K562 (cell line): ENCODE results near the gene ADM2. TPM values are rescaled to one million over a fixed set of nuclear protein-coding genes. Genes with fewer than 3 reads are reported as not detected.
A peak's percentile ranks its signal among the peaks of the same experiment; 100 is the strongest.

Experiments
- ATAC-seq: fragments of 200-7000 bp; cut with Tn5 transposase; 3 replicates; pipeline ENCODE4 v1.9.1; 2020; ENCODE audit warnings: moderate library complexity
- BruUV-seq: library from RNA; stranded (reverse); fragments of 400-500 nt; replicated peaks from 2 replicates; lab custom pipeline; 2021; lab: Mats Ljungman, UMichigan
- CTCF ChIA-PET: fragments of 300-600 bp; formaldehyde crosslinking; extraction: SDS; loops from one replicate; lab custom pipeline; 2021; ENCODE audit warnings: low intra/inter-chr PET ratio; lab: Yijun Ruan, JAX
- POLR2A ChIA-PET: fragments of 300-600, 350-650 bp; sonication (Branson Sonifier 250); formaldehyde crosslinking; extraction: SDS; loops from one replicate; lab custom pipeline; 2021; ENCODE audit warnings: antibody characterized with exemption, inconsistent platforms; lab: Yijun Ruan, JAX
- DNase-seq, 4 experiments: peaks; one replicate each; pipeline versions ENCODE4 v3.0.0 to v3.0.0-alpha.2; 2011 to 2018; ENCODE audit warnings: low spot score in 3 of 4, mixed read lengths in 3 of 4; ENCODE audit errors: extremely low read depth in 1 of 4
- FAIRE-seq: peaks from 2 replicates; lab custom pipeline; 2011; peaks lifted over from hg19 to GRCh38; lab: Jason Lieb, UNC
- H2AFZ ChIP-seq: 2 replicates; pipeline ENCODE4 v1.6.0; 2011; ENCODE audit warnings: low read depth, low read length, control low read depth, inconsistent platforms
- H3K27ac ChIP-seq: fragments of 200-600 bp; 3 replicates; pipeline ENCODE4 v1.8.0; 2011; ENCODE audit warnings: low read depth, mild to moderate bottlenecking, control low read depth, inconsistent platforms, low read length, moderate library complexity, mixed read lengths; ENCODE audit errors: extremely low read depth
- H3K27me3 ChIP-seq, 2 experiments: fragments of 300-600 bp in 1 of 2; 2 replicates in 1 of 2; 3 replicates in 1 of 2; pipeline versions ENCODE4 v1.6.0 to v1.8.0; 2011; ENCODE audit warnings: inconsistent platforms in 2 of 2, low read length in 2 of 2, mild to moderate bottlenecking in 1 of 2, mixed read lengths in 1 of 2, moderate library complexity in 1 of 2; ENCODE audit not compliant: control insufficient read depth in 2 of 2, insufficient read depth in 2 of 2
- H3K36me3 ChIP-seq: fragments of 300-600 bp; 3 replicates; pipeline ENCODE4 v1.8.0; 2011; ENCODE audit warnings: mild to moderate bottlenecking, low read length, inconsistent platforms; ENCODE audit not compliant: control insufficient read depth, insufficient read depth
- H3K4me1 ChIP-seq, 2 experiments: fragments of 200-600 bp in 1 of 2; replicated peaks in 1 of 2; 2 replicates in 1 of 2; 3 replicates in 1 of 2; pipeline versions ENCODE4 v1.5.1 to v1.8.0; 2011; ENCODE audit warnings: inconsistent platforms in 2 of 2, low read length in 2 of 2, mild to moderate bottlenecking in 1 of 2, mixed read lengths in 1 of 2, moderate library complexity in 1 of 2; ENCODE audit not compliant: control insufficient read depth in 2 of 2, insufficient read depth in 2 of 2
- H3K4me2 ChIP-seq: 2 replicates; pipeline ENCODE4 v1.6.1; 2011; ENCODE audit warnings: low read length, control low read depth, inconsistent platforms, mixed read lengths; ENCODE audit not compliant: insufficient read depth
- H3K4me3 ChIP-seq: fragments of 200-600 bp; sonication (generic), shearing (Covaris generic); 2 replicates; pipeline ENCODE4 v1.5.1; 2016; ENCODE audit warnings: control low read depth, inconsistent platforms
- H3K79me2 ChIP-seq: fragments of 200-600 bp; 3 replicates; pipeline ENCODE4 v1.8.0; 2011; ENCODE audit warnings: low read length, inconsistent platforms; ENCODE audit not compliant: control insufficient read depth, insufficient read depth
- H3K9ac ChIP-seq, 2 experiments: 2 replicates each; pipeline versions ENCODE4 v1.6.0 to v1.6.1; 2011; ENCODE audit warnings: low read depth in 2 of 2, low read length in 2 of 2, control low read depth in 1 of 2, inconsistent platforms in 1 of 2, mild to moderate bottlenecking in 1 of 2, mixed read lengths in 1 of 2; ENCODE audit not compliant: insufficient read depth in 1 of 2
- H3K9me1 ChIP-seq: one replicate; pipeline ENCODE4 v1.6.0; 2011; ENCODE audit warnings: inconsistent platforms, mild to moderate bottlenecking, low read length, moderate library complexity; ENCODE audit not compliant: control insufficient read depth, insufficient read depth
- H3K9me3 ChIP-seq: replicated peaks from 2 replicates; pipeline ENCODE4 v1.5.1; 2011; ENCODE audit warnings: low read depth, low read length, inconsistent platforms; ENCODE audit not compliant: control insufficient read depth, insufficient read depth
- H4K20me1 ChIP-seq: replicated peaks from 2 replicates; pipeline ENCODE4 v1.6.1; 2011; ENCODE audit warnings: low read length, inconsistent platforms, mixed read lengths; ENCODE audit not compliant: control insufficient read depth, insufficient read depth
- CREBBP ChIP-seq: IDR thresholded peaks from one replicate; pipeline ENCODE4 v1.6.1; 2012; ENCODE audit warnings: low read depth, mild to moderate bottlenecking, control low read depth, inconsistent platforms, low read length
- HINFP ChIP-seq: fragments of 450-650 bp; conservative IDR thresholded peaks from 2 replicates; pipeline ENCODE4 v1.6.1; 2016; ENCODE audit warnings: missing genetic modification characterization, low read depth, mild to moderate bottlenecking, control low read depth, missing compliant biosample characterization
- KHSRP ChIP-seq: fragments of 450-650 bp; IDR thresholded peaks from 2 replicates; pipeline ENCODE4 v1.6.1; 2017
- NCOA6 ChIP-seq: fragments of 450-650 bp; IDR thresholded peaks from 2 replicates; pipeline ENCODE4 v1.6.1; 2017; ENCODE audit warnings: mild to moderate bottlenecking
- NFE2L1 ChIP-seq: fragments of 450-650 bp; IDR thresholded peaks from 2 replicates; pipeline ENCODE4 v1.6.1; 2016; ENCODE audit warnings: missing genetic modification characterization, low read depth, mild to moderate bottlenecking, missing compliant biosample characterization, moderate library complexity, borderline replicate concordance
- ZBTB33 ChIP-seq: sonication (generic); formaldehyde crosslinking; IDR thresholded peaks from 2 replicates; pipeline ENCODE4 v1.8.1; 2023; ENCODE audit warnings: mild to moderate bottlenecking, missing genetic modification reagents
- ZNF449 ChIP-seq: fragments of 250-450 bp; sonication (Bioruptor Pico); IDR thresholded peaks from 2 replicates; pipeline ENCODE4 v1.8.0; 2022; ENCODE audit warnings: moderate library complexity, mild to moderate bottlenecking, inconsistent platforms
- WGBS: fragments of 100-300 bp; shearing (Covaris generic); methylation state at CpG from one replicate; pipeline ENCODE4 v1.1.6; 2016; ENCODE audit warnings: low coverage, mixed read lengths; ENCODE audit not compliant: insufficient coverage; ENCODE audit errors: missing lambda C conversion rate; 5-methylcytosine and 5-hydroxymethylcytosine counted together
- in situ Hi-C: fragments of 300-500 bp; cut with MboI; formaldehyde crosslinking; loops from 4 replicates; pipeline ENCODE4 v1.15.0; 2018; ENCODE audit warnings: inconsistent platforms, mixed read lengths
- intact Hi-C: fragments of 100-400 bp; cut with micrococcal nuclease; formaldehyde crosslinking; loops from 2 replicates; pipeline ENCODE4 v1.14.2; 2022
- polyA plus RNA-seq, 8 experiments: library from polyadenylated mRNA; depleted of rRNA in 4 of 8; stranded (reverse) in 5 of 8; unstranded in 3 of 8; fragments of >200 nt; fragmentation: Nextera tagmentation in 2 of 8; fragmentation: Illumina TruSeq in 1 of 8; extraction: Ambion mirVana in 2 of 8; extraction: Trizol in 1 of 8; gene quantifications; 2 replicates each; pipeline versions ENCODE4 v1.2.1 to v1.2.3, GENCODE V29; 2011 to 2014; ENCODE audit warnings: inconsistent platforms in 1 of 8, missing spikeins in 1 of 8
- total RNA-seq, 7 experiments: library from RNA; depleted of rRNA in 6 of 7; stranded (reverse); fragments of >200 nt in 6 of 7; fragmentation: Illumina TruSeq in 2 of 7; extraction: Trizol in 2 of 7; gene quantifications; 2 replicates each; pipeline versions ENCODE4 v1.2.1 to v1.2.3, GENCODE V29; 2011 to 2021; ENCODE audit warnings: low replicate concordance in 1 of 7

Gene ADM2
- total and polyA plus RNA-seq, 9 of the 15 experiments (the other 6 are each of a cell fraction or from before 2014, with no cell fraction given): 0.11 to 5.1 (median 0.38) TPM

- no peaks in the 10 kb centered on the region for H3K27me3 ChIP-seq
- no peaks in the 10 kb centered on the region for H3K9me3 ChIP-seq
- TF ChIP-seq ZNF449 (CRISPR knock-in tag) (no peak), KHSRP (no peak), NCOA6 (peak; percentile 57), NFE2L1 (tag) (no peak), ZBTB33 (CRISPR knock-in tag) (peak; percentile 55; the same call in 1 of the 2 replicates), HINFP (tag) (no peak), CREBBP (no peak)
- H2AFZ ChIP-seq: peak overlapping the region; percentile 55; the same call in 1 of the 2 replicates
- H3K4me3 ChIP-seq: peak overlapping the region; percentile 55
- intact Hi-C loops (no loop called here), in situ Hi-C loops (no loop called here)
- peak overlapping the region; percentile 74; the same call in 1 of the 2 replicates for H3K4me2 ChIP-seq
- ChIA-PET POLR2A (interaction anchor here (0.7 kb wide), 1 partner anchor 83 kb away, joined by 3 read pairs; no protein-coding TSS in a partner anchor), CTCF (no interaction called here)
- no peak overlapping the region for H3K27ac ChIP-seq
- no peaks in the 10 kb centered on the region for H4K20me1 ChIP-seq
- no peaks in the 10 kb centered on the region for H3K9me1 ChIP-seq
- H3K9ac ChIP-seq: peak overlapping the region; percentile 70 to 80; a peak in 3 of 4 replicates
- FAIRE-seq: no peak
- peaks cover 4 to 56% of the 10 kb centered on the region in 2 experiments; a peak in 3 of 5 replicates for H3K4me1 ChIP-seq
- 41% methylated on average over 13 of the region's 45 CpGs for WGBS
- no peaks in the 10 kb centered on the region for H3K36me3 ChIP-seq
- BruUV-seq: no TSS peak
- no peak for ATAC-seq
- no peaks in the 10 kb centered on the region for H3K79me2 ChIP-seq
- DNase-seq: no peak
Measured at GRCh38 chr22:50481045-50481439, 301 bp upstream of the ADM2 start.
